Nucleus accumbens (tissue), 56 donors: Measurements from ENCODE around the gene NDUFS8.

Source experiments
- DNase-seq, 56 donors: peaks; one replicate each; lab custom pipeline; 2025; lab: John Stamatoyannopoulos, UW

Gene NDUFS8

DNA sequence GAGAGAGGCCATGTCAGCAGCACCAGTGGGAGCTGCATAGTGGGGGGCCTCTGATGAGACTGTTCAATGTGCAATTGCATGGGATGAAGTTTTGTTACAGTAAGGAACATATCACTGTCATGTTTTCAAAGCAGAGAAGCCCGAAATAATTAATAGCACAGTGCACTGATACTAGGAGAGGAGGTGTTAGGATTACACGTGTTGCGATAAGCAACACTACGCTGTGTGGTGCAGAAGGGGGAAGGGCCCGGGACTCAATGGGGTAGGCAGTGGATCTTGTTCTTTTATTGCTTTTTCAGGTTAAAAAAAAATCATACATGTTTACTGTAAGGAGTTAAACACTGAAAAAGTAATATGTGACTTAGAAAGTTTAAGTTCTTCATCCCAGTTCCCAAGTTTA is 37.5 kb downstream of the NDUFS8 start:
- DNase-seq = no peak

DNA sequence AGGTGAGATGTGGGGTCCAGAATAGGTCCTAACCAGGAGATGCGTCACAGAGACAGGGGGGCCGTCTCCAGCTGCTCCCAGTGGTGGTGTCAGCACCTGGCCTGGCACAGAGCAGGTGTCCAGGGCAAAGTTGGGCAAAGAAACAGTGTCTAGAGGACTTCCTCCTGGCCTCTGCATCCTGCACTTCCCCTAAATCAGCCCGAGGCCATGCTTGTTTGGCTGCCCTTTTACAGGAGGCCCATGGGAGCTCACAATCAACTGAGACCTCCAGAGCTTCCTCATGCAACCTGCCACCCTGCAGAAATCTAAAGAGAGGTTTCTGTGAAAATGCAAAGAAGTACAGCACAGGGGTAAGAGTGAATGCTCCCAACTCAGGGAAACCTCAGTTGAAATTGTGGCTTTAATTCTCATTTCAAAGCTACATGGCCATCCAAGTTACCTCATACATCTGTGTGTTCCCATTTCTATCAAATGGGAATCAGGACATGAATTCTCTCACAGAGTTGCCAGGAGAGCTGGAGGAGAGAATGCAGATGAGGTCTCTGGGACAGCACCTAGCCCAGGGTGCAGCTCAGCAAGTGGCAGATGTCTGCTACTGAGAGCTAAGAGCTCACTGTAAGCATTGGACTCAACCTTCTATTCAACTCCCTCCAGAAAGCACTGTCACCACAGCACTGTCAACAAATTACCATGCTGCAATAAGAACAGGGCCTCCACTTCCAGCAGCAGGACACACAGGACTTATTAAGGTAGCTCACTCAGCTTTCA is 41.0 kb downstream of the NDUFS8 start:
- no peak for DNase-seq

DNA sequence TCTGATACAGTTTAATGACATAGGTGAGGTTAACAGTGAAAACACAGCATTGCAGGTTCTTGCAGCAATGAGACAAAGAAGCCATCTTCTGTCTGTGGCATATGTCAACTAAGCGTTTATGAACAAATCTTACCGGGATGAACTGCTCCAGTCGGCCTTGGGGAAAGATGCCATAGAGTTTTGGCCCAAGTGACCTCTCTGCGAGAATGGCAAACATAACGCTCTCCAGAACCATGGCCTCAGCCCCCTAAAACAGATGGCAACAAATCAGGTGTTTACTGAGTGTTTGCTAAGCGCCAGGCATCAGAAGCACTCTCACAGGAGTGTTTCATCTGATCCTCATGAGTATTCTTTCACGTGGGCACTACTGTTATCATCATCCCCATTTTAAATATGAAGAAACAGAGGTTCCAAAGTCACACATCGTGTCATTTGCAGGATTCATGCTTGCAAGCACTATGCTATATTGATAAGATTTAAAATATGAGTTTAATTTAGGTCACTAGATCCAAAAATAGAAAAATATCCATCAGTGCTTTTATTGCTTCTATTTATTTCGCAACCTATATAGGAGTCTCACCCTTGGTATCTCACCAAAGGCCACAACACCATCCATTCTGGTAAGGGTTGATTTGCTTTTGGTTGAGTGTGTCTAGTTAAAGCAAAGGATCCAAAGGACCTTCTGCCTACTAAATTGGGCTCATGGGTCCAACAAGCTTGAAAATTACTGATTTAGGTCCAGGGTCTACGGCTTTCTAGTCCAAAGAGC is 44.3 kb downstream of the NDUFS8 start:
- no peak for DNase-seq

DNA sequence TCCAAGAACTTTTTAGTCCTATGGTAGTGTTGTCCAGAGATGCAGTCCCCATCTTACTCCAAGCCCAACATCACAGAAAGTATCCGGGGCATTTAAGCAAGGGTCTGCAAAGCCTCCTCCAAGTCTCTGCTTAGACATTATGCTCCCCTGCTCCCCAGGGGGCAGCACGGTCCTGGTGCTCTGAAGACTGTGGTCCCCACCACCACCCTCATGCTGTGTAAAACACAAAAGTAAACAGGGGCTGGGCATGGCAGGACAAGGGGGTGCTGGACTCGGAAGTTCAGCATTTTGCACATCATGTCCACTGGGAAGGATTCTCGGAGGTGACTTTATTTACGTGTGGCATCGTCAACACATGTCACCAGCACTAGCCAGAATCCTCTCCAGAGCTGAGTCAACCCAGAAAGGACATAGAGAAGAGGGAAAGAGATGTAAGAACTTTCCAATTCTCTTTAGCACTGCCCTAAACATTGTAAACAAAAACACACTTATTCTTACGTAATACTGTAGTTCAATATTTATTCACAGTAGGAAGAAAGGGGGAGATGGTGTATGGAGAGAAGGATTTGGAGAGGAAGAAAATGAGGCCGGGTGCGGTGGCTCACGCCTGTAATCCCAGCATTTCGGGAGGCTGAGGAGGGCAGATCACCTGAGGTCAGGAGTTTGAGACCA is 46.0 kb downstream of the NDUFS8 start:
- peak in 1 of 56 donors; percentile 12 for DNase-seq

DNA sequence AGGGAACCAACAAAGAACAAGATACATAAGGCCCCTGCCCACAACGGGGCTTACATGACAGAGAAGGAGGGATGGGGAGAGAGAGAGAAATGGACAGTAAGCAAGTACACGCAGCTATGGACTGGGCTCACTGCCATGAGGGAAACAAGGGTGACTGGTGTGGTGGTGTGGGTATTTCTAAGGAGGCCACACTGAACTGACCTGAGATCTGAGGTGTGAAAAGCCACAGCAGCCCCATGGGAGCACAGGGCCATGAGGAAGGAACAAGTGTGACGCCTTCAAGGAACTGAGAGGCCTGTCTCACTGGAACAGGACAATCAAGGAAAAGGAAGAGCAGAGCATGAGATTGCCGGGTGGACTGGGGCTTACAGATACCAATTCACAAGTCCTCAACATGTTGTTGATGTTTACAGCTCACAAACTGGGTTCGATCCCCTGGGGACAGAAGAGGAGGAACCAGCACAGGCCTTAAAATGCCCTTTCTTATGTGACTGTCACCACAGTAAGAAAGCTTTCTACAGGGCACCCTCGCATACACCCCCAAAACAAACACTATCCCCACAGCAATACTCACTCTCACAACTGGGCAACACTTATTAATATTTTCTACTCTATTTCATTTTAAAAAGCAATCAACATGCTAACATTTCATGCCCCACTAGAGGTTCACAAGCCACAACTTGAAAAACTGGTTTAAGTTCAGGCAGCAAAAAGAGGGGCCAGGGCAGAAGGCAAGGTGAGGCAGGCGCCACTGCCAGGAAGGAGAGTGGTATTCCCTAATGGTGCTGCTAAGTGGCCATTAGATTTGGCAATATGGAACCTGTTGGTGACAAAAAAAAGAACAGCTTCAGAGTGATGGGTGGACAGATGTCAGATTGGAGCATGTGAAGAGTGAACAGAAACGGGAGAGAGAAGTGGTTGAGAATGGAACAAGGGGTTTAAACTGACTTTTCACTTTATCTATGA is 47.4 kb downstream of the NDUFS8 start:
- DNase-seq = no peak

DNA sequence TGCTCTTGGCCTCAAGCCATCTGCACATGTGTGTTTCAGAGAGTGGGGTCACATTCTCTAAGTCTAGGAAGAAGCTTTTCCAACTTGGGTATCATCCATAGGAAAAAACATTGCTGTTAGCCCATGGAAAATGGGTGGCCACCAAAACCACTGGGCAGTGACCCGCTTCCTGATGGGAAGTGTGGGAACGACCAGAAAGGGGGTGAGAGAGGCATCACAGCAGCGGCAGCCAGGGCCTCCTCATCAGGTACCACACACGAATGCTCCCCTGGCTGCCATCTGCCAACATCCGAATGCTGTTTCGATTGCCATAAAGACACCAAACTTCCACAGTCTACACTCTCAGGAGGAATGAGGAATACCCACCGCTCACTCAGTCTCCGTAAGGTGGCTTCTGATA is 50.4 kb downstream of the NDUFS8 start:
- no peak for DNase-seq

DNA sequence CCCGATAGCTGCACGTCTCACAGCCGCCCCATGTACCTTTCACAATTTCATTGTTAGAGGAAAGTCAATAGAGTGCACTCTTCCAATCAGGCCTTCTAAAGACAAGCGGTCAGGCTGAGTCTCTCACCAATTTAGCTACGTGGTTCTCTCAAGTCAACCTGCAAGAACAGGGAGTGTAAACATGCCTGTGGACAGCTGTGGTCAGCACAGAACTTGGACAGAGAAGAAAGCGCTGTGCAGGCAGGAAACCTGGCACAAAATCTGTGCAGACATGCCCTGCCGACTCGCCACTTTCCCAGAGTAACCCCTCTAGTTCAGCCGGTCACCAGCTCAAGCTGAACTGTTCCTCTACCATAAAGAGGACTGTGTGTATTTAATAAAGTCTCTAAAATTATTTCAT is 51.2 kb downstream of the NDUFS8 start:
- DNase-seq = no peak

DNA sequence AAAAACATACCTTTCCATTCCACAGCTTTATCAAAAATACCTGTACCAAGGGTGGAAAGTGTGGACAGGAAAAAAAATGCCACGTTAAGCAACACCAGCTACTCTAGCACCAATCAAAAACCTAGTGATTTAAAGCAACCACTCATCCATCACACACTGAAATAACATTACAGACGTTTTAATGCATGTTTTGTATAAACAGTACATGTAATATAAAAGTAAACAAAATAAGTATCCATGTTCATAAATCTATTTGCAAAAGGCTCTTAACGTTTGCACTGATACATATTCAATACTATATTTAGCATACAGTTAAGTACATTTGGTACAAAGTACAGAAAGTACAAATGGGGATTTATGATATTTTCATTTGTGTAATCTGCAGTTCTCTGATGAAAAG is 52.0 kb downstream of the NDUFS8 start:
- no peak for DNase-seq

DNA sequence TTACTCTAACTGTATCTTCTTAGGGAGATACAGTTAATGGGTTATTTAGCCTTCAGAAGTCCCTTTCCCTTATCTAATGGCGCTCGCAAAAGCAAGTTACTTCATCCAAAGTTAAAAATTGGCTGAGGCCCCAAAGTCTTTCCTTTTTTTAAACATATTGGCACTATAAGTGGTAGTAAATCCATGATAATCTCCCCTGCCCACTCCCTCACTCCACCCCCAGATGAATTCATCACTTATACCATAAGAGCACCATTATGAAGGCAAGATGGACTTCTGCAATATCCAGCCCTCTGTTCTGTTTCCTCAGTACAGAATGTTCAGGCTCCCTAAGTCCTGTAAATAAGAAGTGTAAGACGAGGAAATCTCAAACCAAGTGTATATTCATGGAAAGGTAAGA is 53.0 kb downstream of the NDUFS8 start:
- DNase-seq = no peak
